Activated T-helper 1 cell treated with anti-CD3 and anti-CD28 coated beads, Interleukin-2, amount 50 U/mL, for 16 hours (primary cell): ENCODE results near the gene IL17A.

ENCODE experiments used
- DNase-seq, 2 donors: peaks; one replicate each; pipeline ENCODE4 v3.0.0-alpha.2; 2020; ENCODE audit warnings: low read depth in 1 of 2, low spot score in 1 of 2

IL17A gene

DNA sequence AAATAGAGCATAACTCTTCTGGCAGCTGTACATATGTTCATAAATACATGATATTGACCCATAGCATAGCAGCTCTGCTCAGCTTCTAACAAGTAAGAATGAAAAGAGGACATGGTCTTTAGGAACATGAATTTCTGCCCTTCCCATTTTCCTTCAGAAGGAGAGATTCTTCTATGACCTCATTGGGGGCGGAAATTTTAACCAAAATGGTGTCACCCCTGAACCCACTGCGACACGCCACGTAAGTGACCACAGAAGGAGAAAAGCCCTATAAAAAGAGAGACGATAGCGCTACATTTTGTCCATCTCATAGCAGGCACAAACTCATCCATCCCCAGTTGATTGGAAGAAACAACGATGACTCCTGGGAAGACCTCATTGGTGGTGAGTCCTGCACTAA lies at the start of gene IL17A:
TSS of gene IL17A (plus strand) at position 301 of the 400 bp plus-strand sequence. CDS start at position 358, 57 bp downstream.
- no peak for DNase-seq

- DNase-seq, result no peak
Observed at GRCh38 chr6:52136934-52137467, 49.2 kb upstream of the IL17A start.

DNA sequence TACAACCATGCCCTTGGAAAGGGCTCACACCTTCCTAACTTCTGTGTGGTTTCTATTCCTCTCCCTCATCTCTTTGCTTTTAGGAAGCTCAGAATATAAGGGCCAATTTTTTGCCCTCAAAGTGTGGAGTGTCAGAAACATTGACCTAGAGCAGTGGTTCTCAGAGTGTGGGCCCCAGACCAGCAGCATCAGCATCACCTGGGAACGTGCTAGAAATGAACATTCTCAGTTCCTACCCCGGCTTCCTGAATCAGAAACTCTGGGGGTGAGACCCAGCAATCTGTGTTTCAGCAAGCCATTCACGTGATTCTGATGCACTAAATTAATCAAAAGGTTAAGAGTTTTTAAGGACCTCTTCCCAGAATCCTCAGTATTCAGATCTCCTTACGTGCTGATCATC lies 47.9 kb upstream of the IL17A start:
- no peak for DNase-seq

- no peak for DNase-seq
Observed at GRCh38 chr6:52139985-52140680, 46.0 kb upstream of the IL17A start.

DNA sequence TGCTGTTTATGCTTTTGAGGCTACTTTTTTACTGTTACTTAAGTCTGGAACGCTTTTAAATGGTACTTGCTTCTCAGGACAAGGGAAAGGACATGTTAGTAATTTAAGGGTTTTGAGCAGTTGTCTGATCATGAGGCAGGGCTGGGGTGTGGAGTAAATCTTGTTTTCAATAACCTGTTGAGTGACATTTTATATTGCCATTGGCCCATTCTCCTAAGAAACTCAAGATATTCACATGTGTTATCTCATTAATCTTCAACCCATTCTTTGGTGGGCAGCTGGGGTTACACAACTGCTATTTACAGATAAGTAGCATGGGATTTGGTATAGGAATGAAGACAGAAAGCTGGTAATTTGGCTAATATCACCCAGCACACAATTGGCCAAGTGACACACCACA lies 44.6 kb upstream of the IL17A start:
- DNase-seq, result no peak

GRCh38 chr6:52142556-52142955 lies 43.6 kb upstream of the IL17A start:
- DNase-seq, result no peak

DNA sequence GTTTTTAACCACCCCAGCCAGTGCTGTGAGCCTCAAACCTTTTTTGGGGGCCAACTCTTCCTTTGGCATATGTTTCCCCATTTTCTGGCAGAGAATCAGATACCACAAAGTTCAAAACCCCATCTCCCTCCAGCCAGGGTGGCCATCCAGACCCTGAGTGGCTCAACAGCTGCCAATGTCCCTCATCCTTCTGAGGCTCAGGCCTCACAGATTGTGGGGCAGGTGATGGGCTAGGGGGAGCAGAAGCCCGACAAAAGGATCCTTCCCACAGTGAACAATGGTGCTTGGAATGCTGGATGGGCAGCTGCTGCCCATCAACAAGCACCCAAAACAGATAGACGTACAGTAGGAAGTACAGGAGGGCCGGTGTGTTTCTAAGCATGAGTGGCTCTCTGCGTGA lies 42.6 kb upstream of the IL17A start:
- DNase-seq, result no peak

- no peak for DNase-seq
Observed at GRCh38 chr6:52144196-52145076, 41.7 kb upstream of the IL17A start.

DNA sequence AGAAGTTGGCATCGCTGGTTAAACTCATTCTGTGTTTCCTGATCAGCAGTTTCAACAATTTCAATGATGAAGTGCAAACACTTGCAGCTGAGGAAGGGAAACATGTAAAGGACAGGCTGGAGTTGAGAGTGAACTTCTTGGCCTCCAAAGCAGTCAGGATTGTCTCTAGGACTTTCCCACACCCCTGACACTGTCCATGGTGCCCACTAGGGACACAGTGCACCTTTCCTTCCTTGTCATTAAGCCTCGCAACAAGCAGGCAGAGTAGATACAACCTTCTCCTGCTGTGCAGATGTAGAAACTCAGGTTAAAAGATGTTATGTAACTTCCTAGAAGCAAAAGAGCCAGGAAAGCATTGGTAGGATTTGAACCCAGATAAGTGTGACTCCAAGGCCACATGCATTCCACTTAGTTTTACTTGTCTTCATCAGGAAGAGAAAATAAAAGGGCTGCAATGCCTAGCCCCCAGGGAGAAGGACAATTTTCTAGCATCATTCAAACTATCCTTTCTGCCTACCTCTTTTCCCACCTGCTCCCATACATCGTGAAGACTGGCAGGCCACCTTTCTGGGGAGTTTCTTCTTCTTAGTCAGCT lies 39.2 kb upstream of the IL17A start:
- DNase-seq, result no peak

DNA sequence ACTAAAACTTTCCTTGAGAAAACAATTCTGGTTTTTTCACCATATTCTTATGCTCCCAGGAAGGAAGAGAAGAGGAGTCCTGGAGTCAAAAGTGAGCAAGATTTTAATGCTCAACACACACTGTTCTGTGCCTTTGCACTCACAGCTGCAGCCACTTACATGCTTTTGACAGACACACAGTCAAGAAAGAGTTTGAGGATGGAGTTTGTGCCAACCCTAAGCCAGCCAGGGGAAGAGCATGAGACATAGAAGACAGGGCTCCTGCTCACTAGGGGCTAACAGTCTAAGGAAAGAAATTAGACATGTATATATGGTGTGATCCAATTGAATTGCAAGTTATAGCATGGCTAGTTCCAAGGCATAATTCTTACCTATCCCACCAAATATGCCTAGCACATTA lies 37.1 kb upstream of the IL17A start:
- no peak for DNase-seq

- DNase-seq, result no peak
Observed at GRCh38 chr6:52149949-52150348, 36.2 kb upstream of the IL17A start.

- DNase-seq, result no peak
Observed at GRCh38 chr6:52152070-52152423, 34.1 kb upstream of the IL17A start.

DNA sequence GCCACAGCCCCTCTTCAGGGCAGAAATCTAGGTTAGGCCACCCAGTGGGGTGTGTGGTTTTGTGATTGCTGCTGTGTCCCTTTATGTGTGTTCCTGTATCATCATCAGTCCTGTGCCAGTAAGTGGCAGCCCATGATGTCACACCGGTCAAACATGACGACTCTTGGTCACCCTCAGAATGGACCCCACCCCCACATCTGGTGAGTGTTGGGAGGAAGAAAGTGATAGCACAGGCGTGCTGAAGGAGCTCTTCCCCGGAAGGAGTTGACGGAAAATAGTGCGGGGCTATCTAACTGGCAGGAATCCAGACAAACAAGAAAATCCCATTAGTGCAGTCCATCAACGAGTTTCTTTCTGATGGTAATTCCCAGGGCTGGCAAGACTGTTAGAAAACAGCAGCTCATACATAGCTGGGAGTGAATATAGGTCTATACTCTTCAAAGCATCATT lies 33.4 kb upstream of the IL17A start:
- DNase-seq, result no peak

GRCh38 chr6:52154381-52154780 lies 31.8 kb upstream of the IL17A start:
- no peak for DNase-seq

DNA sequence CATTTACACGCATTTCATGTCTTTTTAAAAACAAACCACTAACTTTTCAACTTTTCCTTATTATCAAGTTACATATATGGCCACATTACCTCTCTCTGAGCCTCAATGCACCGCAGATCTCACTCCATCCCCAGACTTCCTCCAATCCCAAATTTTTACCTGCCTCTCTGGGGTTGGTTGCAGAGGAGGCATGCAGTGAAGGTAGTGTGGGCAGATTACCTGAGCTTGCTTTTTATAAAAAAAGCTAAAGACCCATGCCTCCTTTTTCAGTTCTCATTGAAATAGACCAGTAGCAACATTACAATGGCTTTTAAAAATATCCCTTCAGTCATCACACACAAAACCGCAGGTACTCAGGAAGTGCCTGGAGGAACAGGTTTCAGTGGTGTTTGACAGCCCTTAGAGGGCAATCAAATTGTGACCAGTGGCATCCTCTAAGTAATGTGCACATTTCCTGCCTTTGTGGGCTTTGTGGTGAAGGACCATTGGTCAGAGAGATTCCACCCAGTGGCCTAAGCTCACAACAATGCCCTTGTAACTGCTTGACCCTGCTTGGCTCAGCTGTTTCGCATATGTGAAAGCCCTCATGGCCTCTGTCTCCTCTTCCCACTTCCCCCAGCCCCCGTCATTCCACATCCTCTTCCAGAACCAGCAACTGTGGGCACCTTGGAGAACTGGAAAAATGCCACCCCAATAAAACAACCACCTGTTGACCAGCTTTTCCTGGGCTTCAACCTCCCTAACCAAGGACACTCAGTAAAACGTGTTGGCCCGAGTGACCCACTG lies 30.2 kb upstream of the IL17A start:
- DNase-seq, result no peak

- DNase-seq, result no peak
Observed at GRCh38 chr6:52157301-52157941, 28.8 kb upstream of the IL17A start.

DNA sequence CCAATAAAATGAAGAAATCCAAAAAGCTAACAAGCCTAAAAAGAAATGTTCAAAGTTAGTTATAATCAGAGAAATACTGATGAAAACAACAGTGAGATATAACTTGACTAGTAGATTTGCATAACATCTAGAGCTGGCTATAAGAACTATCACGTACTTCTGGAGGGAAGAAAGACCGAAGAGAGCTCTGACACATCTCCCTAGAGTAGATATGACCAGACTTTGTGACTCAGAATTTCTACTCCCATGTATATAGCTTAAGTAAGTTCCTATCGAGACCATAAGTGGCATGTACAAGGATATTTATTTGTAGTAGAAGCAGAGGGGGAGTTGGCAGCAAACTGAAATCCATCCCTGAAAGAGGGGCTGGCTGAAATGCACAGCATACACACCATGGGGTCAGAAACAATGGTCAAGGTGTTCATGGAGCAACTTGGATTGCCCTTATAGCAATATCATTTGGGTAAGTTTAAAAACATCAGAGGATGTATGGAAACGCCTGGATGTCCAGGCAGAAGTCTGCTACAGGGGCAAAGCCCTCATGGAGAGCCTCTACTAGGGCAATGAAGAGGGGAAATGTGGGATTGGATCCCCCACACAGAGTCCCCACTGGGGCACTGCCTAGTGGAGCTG lies 25.6 kb upstream of the IL17A start:
- no peak for DNase-seq

DNA sequence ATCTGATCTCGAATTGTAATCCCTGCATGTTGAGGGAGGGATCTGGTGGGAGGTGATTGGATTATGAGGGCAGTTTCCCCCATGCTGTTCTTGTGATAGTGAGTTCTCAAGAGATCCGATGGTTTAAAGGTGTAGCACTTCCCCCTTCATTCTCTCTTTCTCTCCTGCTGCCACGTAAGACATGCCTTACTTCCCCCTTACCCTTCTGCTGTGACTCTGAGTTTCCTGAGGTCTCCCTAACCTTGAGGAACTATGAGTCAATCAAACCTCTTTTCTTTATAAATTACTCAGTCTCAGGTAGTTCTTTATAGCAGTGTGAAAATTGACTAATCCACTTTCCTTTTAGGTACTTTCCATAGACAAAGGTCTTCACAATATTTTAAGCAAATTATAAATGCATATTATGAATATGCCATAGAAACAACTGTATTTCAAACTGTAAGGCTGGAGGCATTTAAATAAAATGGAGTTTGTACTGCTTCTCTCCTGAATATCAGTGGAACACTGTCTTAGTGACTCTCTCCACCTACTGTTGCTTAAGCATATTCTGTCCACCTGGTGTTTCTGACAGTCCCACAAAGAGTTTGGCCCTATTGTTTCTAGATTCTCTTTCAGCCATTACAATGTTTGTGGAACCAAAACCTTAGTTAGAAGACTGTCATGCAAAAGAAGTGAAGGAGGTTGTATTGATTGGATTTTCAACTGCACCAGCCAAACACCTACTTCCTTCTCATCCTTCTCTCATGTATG lies 24.3 kb upstream of the IL17A start:
- no peak for DNase-seq
